Ectodermal cell (in vitro differentiated cells): Measurements from ENCODE around the gene RAB23.

Experiments
- H3K27ac ChIP-seq: 2 replicates; pipeline ENCODE4 v1.7.0; 2013; ENCODE audit warnings: mild to moderate bottlenecking, low read depth, low read length; ENCODE audit not compliant: insufficient read depth, poor library complexity, severe bottlenecking
- H3K27me3 ChIP-seq: 2 replicates; pipeline ENCODE4 v1.7.0; 2013; ENCODE audit warnings: mild to moderate bottlenecking, low read length; ENCODE audit not compliant: insufficient read depth, control insufficient read depth, poor library complexity, severe bottlenecking
- H3K36me3 ChIP-seq: one replicate; pipeline ENCODE4 v1.7.0; 2013; ENCODE audit warnings: low read length; ENCODE audit not compliant: control insufficient read depth, insufficient read depth
- H3K4me1 ChIP-seq: one replicate; pipeline ENCODE4 v1.7.0; 2013; ENCODE audit warnings: low read length; ENCODE audit not compliant: control insufficient read depth, insufficient read depth
- H3K4me3 ChIP-seq: 2 replicates; pipeline ENCODE4 v1.7.0; 2013; ENCODE audit warnings: low read depth, low read length, control low read depth; ENCODE audit not compliant: insufficient read depth
- H3K9me3 ChIP-seq: 2 replicates; pipeline ENCODE4 v1.7.0; 2013; ENCODE audit warnings: mild to moderate bottlenecking, low read length, moderate library complexity; ENCODE audit not compliant: control insufficient read depth
- WGBS, 2 experiments: methylation state at CpG; one replicate each; pipeline ENCODE4 v1.1.7; 2013; ENCODE audit warnings: missing lambda C conversion rate in 2 of 2; 5-methylcytosine and 5-hydroxymethylcytosine counted together

The RAB23 gene

DNA sequence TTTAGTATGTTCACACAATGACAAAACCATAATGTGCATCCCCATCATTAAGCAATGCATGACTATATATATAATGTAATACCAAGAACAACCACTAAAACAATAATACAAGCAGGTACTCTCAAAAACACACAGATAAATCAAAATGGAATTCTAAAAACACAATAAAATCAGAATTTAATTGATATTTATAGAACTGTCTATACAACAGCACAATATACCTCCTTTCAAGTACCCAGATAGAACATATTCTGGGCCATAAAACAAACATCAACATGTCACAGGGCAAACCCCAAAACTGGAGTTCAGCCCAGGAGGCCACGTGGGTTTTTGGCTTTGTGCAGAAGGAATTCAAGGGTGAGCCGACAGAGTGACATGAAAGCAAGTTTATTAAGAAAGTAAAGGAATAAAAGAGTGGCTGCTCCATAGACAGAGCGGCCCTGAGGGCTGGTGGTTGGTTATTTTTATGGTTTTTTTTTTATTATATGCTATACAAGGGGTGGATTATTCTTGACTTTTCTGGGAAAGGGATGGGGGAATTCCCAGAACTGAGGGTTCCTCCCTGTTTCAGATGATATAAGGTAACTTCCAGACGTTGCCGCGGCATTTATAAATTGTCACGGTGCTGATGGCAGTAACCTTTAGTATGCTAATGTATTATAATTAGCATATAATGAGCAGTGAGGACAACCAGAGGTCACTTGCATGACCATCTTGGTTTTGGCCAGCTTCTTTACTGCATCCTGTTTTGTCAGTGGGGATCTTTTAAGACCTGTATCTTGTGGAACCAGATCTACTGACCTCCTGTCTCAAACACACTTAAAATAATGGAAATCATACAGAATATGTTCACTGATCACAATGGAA, 5.6 kb downstream of the RAB23 start:
- Histone ChIP-seq H3K9me3 (no peaks in the 10 kb centered on the region), H3K27me3 (no peaks in the 10 kb centered on the region), H3K4me1 (no peaks in the 10 kb centered on the region), H3K27ac (no peak overlapping the region), H3K36me3 (no peaks in the 10 kb centered on the region), H3K4me3 (no peak overlapping the region)
- 94 to 95% methylated on average over 7 of the region's 7 CpGs for WGBS, 2 experiments

DNA sequence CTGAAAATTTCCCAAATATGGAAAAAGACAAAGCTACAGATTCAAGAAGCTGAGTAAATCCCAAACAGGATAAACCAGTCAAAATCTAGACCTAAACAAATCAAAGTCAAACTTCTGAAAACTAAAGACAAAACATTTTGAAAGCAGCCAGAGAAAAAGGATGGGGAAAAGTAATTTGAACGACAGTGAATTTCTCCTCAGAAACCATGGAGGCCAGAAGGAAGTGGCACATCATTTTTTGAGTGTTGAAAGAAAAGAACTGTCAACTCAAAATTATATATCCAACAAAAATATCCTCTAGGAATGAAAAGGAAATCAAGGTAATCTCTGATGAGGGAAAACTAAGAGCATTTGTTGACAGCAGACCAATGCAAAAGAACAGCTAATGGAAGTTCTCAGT, 6.8 kb downstream of the RAB23 start:
- H3K27me3 ChIP-seq: no peaks in the 10 kb centered on the region
- H3K4me3 ChIP-seq: no peak overlapping the region
- WGBS, 2 experiments: 100% methylated on average over 1 of the region's 1 CpG
- H3K27ac ChIP-seq: no peak overlapping the region
- H3K9me3 ChIP-seq: no peaks in the 10 kb centered on the region
- H3K4me1 ChIP-seq: no peaks in the 10 kb centered on the region
- no peaks in the 10 kb centered on the region for H3K36me3 ChIP-seq

DNA sequence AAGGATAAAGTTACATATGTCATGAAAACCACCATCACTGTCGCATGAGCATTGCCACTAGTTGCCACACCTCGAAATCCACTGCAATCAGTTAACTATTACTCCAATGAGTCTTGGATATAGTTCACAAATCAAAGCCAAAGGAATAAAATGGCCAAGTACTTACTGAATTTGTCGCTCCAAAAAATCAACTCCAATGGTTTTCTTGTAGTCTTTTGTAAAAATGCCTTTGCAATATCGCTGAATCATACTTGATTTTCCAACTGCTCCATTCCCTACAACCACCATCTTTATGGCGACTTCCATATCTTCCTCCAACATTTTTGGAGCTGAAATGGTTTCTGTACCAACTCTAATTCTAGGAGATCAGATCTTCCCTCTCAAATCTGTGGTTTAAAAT, 12.0 kb downstream of the RAB23 start:
- 96 to 100% methylated on average over 5 of the region's 5 CpGs for WGBS, 2 experiments
- Histone ChIP-seq H3K36me3 (no peaks in the 10 kb centered on the region), H3K4me1 (no peaks in the 10 kb centered on the region), H3K27me3 (no peaks in the 10 kb centered on the region), H3K27ac (no peak overlapping the region), H3K9me3 (no peaks in the 10 kb centered on the region), H3K4me3 (no peak overlapping the region)

GRCh38 chr6:57209030-57209429, 13.1 kb downstream of the RAB23 start:
- Histone ChIP-seq H3K36me3 (no peaks in the 10 kb centered on the region), H3K4me3 (no peak overlapping the region), H3K4me1 (no peaks in the 10 kb centered on the region), H3K9me3 (no peaks in the 10 kb centered on the region), H3K27me3 (no peaks in the 10 kb centered on the region), H3K27ac (no peak overlapping the region)

DNA sequence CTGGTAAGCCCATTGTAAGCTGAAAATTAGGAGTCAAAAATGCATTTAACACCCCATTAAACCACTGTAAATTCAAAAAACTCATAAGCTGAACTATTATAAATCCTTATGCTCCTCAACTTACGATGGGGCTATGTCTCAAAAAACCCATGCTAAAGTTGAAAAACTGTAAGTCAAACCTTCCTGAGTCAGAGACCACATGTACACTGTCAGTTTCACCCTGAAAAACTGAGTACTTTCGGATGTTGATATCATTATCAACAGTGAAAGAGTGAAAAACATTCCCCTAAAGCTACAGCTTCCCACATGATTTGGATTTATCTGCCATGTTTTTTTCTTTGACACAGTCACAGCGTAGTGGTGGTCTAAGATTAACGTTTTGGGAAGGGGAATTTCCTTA, 14.2 kb downstream of the RAB23 start:
- no peaks in the 10 kb centered on the region for H3K36me3 ChIP-seq
- H3K9me3 ChIP-seq: no peaks in the 10 kb centered on the region
- H3K27ac ChIP-seq: no peak overlapping the region
- no peak overlapping the region for H3K4me3 ChIP-seq
- H3K27me3 ChIP-seq: no peaks in the 10 kb centered on the region
- H3K4me1 ChIP-seq: no peaks in the 10 kb centered on the region
- WGBS, 2 experiments: 93 to 97% methylated on average over 4 of the region's 4 CpGs

DNA sequence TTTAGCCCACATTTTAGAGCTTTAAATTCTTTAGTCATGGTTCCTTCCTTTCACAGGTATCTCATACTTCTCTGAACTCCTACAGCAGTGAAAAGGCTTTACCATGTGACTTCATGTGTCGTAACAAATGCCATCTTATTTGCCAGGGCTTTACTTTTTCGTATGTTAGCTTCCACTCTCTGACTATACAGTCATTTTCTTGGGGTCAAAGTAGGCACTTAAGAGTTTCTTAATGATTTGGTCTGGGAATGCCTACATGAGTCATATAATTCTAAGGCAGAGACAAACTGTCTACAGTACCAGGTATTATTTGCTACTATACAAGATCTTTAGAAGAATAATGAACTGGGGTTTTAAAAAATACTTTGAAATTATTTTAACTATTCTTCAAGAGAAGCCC, 15.0 kb downstream of the RAB23 start:
- Histone ChIP-seq H3K27me3 (no peaks in the 10 kb centered on the region), H3K4me1 (no peaks in the 10 kb centered on the region), H3K36me3 (no peaks in the 10 kb centered on the region), H3K9me3 (no peaks in the 10 kb centered on the region), H3K27ac (no peak overlapping the region), H3K4me3 (no peak overlapping the region)
- 94 to 97% methylated on average over 2 of the region's 2 CpGs for WGBS, 2 experiments

DNA sequence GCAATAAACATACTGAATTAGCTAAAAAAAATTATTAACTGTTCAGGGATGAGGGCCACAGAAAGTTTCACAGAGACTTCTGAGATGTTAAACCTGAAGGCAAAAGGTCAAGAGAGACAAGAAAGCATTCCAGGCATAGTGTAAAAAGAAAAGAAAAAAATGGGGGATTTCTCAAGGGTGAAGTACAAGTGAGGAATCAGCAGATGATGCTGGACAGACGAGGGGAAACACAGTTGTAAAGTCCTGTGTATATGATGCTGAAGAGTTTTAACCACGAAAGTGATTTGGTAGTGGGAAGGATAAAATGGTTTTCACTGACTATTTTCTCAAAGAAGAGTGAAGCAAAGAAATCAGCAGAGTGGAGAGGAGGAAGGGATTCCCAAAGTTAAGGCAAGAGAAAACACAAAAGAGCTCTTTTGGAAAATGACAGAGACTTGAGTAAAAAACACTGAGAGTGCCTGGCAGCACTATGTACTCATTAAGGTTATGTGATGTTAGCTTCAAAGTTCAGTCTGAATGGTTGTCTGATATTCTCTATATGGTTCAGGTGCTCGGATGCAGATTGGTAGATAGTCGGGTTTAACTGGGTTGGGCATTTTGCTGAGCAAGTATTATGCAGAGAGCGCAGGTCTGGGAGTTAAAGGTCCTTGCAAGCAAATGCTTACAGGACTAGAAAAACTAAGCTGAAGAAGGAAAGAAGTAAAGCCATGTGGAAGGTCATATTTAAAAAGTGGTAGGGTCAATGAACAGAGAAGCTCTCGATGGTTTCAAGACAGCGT, 16.4 kb downstream of the RAB23 start:
- WGBS, 2 experiments: 93 to 94% methylated on average over 7 of the region's 7 CpGs
- Histone ChIP-seq H3K9me3 (no peaks in the 10 kb centered on the region), H3K36me3 (no peaks in the 10 kb centered on the region), H3K27me3 (no peaks in the 10 kb centered on the region), H3K4me1 (no peaks in the 10 kb centered on the region), H3K27ac (no peak overlapping the region), H3K4me3 (no peak overlapping the region)

- H3K9me3 ChIP-seq: no peaks in the 10 kb centered on the region
- H3K4me1 ChIP-seq: no peaks in the 10 kb centered on the region
- 88 to 96% methylated on average over 1 of the region's 1 CpG for WGBS, 2 experiments
- H3K4me3 ChIP-seq: no peak overlapping the region
- no peaks in the 10 kb centered on the region for H3K36me3 ChIP-seq
- H3K27ac ChIP-seq: no peak overlapping the region
- H3K27me3 ChIP-seq: no peaks in the 10 kb centered on the region
These were observed 20.4 kb downstream of the RAB23 start for GRCh38 chr6:57201718-57202117.

DNA sequence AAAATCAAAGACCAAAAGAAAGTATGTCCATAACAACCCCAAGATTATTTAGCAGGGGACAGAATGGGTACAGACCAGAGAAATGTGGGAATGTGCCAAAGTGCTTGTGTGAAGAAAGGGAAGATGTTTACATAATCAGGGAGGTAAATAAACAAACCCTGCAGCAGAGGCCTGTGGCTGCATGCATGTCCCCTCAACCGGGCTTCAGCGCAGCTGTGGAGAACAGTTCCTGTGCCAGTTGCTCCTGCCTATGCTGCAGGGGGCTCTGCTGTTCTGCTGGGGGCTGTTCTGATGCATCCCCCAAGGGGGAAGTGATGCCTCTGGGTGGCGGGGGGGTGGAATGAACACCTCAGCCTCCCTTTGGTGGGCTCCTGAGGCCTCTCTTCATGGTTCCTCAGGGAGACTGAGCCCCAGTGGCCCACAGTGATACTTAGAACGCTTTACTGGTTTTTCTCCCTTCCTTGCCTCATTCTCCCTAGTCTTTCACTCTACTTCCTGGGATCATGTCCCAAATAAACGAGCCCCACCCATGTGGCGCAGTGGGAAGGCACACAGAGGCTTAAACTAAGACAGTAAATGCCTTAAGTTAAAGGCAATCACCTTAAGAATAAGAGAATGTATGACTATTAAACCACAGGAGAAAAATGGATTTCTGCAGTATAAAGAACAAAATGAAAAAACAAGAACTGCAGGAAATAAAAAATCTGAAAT, 23.0 kb downstream of the RAB23 start:
- no peaks in the 10 kb centered on the region for H3K9me3 ChIP-seq
- no peaks in the 10 kb centered on the region for H3K36me3 ChIP-seq
- 86 to 87% methylated on average over 6 of the region's 6 CpGs for WGBS, 2 experiments
- H3K4me3 ChIP-seq: no peak overlapping the region
- H3K27me3 ChIP-seq: no peaks in the 10 kb centered on the region
- no peaks in the 10 kb centered on the region for H3K4me1 ChIP-seq
- H3K27ac ChIP-seq: no peak overlapping the region

DNA sequence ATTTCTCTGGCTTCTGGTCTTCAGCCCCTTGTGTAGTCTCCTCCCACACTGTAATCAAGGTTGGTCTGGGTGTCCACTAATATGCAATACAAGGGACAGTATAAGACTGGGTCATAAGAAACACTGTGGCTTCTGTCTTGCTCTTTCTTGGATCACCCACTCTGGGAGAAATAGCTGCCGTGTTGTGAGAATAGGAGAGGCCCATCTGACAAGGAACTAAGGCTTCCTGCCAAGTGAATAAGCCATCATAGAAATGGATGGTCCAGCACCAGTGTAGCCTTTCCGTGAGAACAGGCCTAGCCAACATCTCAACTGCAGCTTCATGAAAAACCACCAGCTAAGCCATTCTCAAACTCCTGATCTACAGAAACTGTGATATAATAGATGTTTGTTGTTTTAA, 26.6 kb downstream of the RAB23 start:
- no peaks in the 10 kb centered on the region for H3K4me1 ChIP-seq
- peaks cover 15% of the 10 kb centered on the region for H3K36me3 ChIP-seq
- no peaks in the 10 kb centered on the region for H3K27me3 ChIP-seq
- no peak overlapping the region for H3K27ac ChIP-seq
- no peaks in the 10 kb centered on the region for H3K9me3 ChIP-seq
- no peak overlapping the region for H3K4me3 ChIP-seq
- 95 to 96% methylated on average over 2 of the region's 2 CpGs for WGBS, 2 experiments
